OCI-M2 (cell line): ENCODE results near the gene TRIM2.
A peak's percentile ranks its signal among the peaks of the same experiment; 100 is the strongest.

ENCODE experiments used
- DNase-seq: peaks from one replicate; lab custom pipeline; 2025; ENCODE audit not compliant: unreplicated experiment; lab: John Stamatoyannopoulos, UW

Gene TRIM2

DNA sequence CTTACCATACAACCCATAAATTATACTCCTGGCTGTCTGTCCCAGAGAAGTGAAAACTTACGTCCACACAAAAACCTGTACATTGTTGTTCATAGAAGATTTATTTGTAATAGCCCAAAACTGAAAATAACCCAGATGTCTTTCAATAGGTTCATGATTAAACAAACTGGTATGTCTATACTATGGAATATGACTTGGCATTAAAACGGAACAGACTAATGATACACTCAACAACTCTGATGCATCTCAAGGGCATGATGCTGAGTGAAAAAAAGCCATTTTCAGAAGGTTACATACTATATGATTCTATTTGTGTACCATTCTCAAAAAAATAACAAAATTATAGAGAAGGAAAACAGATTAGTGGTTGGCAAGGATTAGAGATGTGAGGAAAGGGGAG is 128.7 kb downstream of the TRIM2 start:
- no peak for DNase-seq

DNA sequence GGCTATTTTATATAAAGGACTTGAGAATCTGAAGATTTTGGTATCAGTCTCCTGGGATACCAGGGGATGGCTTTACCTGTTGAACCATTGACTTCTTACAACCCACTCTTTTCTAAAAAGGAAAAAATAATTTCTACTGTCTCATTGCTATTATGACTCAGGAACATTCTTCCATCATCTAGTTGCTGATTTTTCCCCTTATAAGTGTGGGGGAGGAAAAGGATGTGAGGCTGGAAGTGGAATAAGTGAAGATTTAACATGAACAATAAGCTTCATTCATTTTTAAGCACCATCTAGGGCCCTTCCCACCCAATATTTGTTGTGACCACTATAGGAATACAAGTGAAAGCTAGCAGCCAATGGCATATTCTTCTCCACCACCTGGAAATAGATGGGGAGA is 129.6 kb downstream of the TRIM2 start:
- no peak for DNase-seq

DNA sequence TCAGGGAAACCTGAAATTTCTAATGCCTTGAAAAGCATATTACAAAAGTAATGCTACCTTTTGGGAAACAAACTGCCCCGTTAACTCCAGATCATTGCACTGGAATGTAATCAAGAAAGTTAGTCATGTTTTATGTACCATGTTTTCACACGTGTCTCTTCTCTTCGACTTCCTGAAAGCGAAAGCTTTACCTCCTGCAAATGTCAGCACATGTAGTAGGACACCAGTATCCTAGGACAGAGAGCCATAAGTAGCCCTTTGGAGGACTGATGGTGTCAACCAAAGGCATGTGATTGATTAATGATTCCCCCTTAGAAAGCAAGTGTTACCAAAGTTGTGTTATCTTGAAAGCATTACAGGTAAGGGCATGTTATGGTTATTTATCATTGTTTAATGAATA is 131.4 kb downstream of the TRIM2 start:
- DNase-seq, result no peak

DNA sequence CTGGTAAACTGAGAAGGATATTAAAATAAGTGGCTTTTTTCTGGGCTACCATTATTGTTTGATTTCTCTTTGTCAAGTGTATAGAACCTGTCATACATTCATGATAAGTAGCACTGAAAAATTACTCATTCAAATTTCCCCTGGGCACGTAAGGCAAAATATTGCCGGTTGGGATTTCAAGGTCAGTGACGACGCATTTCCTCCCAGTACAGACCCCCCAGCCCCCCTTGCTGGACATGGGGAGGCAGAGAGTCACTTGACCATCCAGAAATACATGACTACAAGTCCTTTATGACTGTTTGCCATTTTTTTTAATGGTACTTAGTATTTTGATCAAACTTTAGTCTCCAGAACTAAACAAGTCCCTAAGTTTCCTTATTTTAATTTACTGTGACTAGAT is 133.4 kb downstream of the TRIM2 start:
- no peak for DNase-seq

DNA sequence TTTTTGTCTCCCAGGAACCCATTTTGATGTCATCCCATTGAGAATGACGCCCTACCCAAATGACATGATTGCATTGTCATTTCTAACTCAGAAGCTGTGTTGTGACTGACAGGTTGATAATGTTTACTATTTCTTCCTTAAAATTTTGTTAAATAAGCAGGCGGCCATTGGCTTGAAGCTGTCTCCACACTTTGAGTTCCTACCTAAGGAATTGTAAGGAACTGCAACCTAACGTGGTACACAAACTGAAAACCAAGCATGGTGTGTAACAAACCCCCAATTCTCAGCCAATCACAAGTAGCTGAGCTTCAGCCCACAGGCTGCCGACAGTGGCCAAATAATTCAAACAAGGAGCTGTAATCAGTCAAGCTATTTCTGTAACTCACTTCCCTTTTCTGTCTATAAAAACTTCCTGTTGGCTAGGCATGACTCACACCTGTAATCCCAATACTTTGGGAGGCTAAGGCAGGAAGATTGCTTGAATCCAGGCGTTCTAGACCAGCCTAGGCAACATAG is 137.4 kb downstream of the TRIM2 start:
- no peak for DNase-seq

DNA sequence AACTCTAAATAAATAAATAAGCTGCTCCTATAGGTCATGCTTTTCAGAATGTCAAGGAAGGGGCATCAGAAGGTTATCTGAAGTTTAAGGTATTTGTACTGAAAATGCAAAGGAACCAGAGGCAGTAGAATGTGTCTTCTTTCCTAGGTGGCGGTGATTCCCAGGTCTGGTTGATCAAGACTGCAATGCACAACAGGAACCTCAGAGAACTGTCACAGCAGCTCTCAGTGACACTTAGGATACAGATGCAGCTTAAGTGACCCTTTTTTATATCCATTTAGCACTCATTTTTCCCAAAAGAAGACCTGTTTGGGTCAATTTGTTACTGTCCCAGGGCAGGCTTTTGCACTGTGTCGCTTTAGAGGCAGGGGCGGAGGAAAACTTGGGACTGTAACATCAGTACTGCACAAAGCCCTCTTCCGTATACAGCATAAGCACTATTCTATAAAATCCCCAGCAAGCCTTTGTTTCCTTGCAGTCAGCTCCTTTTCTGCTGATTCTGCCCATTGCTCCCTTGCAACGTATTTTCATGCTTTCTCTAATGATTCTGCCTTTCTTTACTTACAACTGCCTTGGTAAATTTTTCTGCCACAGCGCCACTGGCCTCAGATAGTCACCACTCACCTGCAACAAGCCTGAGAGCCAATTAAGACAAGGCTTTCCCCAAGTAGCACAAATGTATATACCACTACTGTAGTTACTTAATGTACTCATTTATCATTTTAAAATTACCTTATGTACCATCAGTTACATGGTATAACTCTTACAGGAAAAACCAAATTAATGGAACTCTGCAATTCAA is 138.7 kb downstream of the TRIM2 start:
- no peak for DNase-seq

DNA sequence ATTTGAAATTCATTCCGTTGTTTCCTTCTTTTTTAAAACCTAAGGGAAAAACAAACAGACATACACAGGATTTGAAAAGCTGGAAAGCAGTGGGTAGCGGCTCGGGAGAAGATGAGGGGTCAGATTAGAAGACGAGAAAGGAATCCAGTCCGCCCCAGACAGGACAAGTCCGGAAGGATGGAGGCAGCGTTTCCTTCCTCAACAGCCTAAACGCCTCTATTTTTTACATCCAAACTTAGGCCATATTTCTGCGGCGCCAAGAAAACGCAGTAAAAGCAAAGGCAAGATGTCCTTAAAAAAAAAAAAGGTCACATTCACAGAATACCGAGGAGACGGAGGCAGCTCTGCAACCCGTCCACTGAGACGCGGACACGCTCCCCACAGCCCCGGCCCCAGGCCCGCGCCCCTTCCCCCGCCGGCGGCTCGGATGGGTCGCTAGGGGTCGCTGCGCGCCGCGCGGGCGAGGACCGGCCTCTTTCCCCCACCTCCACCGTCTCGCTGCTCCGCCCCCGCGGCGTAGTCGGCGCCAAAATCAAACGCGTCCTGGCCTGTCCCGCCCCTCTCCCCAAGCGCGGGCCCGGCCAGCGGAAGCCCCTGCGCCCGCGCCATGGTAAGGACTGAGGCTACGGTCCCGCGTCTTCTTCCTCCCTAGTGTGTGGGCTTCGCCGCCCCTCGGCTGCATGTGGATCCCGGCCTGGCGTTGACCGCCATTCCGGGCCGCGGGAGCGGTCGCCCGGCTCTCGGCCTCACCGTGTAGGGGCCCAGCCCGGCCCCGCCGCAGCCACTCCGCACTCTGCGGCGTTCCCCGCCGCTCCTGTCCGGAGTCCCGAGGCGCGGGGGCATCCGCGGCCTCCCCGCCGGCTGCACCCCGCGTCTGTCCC is 140.1 kb downstream of the TRIM2 start, which contains the start of gene MND1:
Gene MND1 (plus strand): TSS at position 558 of the 881 bp plus-strand sequence. CDS start 50 bp downstream, at position 608.
- DNase-seq, result peak; percentile 33

DNA sequence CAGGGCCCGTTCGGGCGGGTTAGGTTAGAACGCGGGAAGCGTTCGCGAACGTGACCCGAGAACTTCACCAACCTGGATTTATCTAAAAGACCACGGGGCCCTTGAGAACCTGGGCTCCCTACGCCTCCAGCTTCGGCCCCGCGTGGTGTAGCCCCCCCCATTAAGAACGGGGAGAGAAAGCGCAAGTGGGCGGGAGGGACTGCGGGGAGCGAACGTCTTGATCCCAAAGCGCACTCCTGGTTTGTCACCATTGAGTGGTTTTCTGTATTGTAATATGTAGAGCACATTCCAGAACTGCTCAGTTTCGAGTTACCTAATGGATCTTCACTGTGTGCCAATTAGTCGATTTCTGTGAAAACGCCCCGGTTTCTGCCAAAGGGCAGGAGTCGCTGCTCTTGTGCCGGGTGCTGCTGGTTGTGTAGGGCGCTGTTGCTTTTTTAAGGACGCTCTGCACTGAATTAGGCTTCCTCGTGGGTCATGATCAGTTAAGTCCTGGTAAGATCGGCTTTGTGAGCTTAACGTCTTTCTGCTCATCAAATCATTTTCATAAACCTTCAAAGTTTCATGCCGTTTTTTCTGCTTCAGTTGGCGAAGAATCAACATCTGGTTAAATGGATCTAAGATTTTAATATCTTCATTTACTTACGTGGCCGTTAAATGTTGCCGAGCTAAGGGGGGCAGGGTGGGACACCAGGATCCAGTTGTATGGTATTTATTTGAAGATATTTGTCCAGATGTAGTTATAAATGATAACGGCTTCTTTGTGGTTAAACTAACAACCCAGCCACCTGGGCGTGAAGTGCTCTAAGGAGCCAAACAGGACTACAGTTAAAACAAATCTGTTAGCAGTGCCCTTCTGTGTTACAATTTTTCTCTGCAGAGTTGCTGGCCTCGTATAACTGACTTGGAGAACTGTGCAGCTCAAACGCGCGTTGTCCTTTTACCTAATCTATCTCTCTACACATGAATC is 141.1 kb downstream of the TRIM2 start:
- DNase-seq, result no peak

DNA sequence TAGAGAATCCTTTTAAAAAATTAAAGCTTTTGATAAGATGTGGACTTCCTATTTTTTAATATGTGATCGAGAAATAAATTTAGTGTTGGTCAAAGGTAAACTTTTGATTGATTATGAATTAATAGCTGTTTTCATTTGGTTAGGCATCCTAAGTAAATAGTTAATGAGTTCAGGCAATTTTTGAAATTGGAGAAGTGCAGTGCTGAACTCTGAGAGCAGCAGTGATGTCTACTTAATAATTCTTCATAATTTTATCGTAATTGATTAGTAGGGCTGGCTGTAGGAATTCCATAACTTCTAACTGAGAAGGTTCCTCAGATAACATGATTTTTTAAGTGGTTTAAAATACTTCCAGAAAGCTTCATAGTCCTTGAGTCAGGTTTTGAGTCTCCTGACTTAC is 141.8 kb downstream of the TRIM2 start:
- no peak for DNase-seq

DNA sequence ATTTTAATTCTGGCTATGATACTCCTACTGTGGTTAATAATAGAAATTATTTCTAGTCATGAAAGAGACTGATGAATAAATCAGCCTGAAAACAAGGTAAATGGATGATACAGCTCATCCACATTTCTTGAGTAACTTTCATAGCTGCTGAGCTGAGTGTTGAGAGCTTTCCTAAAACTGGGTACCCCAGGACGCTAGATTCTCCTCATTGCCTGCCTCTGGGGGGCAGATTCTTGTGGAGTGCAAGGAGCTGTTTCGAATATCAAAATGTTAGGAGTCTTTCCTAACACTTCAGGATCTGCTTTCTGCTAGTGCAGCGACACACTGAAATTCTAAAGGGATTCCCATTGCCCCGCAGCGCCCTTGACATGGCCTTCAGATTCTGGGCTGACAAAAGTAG is 142.3 kb downstream of the TRIM2 start:
- no peak for DNase-seq

DNA sequence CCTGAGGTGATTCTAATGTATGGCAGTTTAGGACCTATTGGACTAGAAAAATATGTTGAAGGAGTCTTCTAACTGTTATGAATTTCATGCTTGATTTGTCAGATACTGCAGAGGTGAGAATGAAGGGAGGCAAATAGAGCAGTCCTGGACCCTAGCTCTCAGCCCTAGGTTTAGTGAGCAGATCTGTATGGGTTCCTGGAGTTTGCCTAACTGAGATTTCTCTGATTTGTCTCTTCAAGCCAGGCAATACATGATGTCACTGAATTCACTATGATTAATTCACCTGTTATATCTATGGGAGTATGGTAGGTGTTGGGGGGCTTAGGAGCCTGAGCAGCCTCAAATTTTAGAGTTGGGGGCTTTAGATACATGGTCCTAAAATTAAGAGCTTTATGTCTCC is 142.9 kb downstream of the TRIM2 start:
- DNase-seq, result no peak

DNA sequence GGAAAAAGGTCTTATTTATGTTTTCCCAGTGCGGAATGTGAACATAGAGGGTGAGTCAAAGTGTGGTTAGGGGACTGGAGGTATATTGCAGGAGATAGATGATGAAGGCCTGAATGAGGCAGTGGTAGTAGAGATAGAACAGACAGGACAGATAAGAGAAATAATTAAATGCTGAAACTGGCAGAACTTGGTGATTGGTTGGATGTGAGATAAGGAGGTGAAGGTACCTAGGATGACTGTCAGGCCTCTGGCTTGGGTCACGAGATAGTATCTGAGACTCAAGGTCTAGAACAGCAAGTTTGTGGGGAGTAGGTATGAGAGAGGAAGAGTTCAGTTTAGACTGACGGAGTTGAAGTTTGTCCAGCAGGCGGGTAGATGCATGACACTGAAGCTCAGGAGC is 143.8 kb downstream of the TRIM2 start:
- no peak for DNase-seq

DNA sequence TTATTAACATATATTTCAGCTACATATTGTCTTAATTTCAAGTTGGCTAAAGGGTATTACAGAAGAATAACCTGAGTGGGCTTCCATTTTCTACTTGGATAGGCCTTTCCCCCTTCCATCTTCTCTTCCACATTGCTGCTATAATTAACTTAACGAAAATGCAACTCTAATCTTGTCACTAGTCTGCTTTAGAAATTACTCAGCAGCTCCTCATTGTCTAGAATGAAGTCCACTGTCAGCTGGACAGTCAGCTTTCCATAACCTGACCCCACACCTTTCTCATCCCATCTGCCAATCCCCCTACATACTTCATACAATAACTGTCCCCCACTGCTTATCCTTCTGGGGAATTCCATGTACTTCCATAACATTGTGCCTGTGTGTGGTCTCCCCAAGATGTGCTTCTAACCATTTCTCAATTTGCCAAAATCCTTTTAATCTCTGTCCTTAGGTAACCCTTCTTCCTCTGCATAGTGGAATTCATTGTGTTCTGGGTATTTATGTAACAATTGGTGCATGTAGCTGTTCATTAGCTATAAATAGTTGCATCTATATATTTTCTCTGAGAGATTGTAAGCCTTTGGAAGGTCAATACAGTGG is 145.1 kb downstream of the TRIM2 start:
- DNase-seq, result no peak

DNA sequence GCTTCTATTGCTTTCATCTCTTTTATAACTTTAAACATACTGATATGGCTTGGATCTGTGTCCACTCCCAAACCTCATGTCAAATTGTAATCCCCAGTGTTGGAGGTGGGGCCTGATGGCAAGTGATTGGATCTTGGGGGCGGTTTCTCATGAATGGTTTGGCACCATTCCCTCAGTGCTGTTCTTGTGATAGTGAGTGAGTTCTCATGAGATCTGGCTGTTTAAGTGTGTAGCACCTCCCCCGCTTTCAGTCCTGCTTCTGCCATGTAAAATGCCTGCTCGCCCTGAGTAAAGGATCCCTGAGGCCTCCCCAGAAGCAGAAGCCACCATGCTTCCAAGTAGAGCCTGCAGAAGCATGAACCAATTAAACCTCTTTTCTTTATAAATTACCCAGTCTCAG is 157.9 kb downstream of the TRIM2 start:
- no peak for DNase-seq

DNA sequence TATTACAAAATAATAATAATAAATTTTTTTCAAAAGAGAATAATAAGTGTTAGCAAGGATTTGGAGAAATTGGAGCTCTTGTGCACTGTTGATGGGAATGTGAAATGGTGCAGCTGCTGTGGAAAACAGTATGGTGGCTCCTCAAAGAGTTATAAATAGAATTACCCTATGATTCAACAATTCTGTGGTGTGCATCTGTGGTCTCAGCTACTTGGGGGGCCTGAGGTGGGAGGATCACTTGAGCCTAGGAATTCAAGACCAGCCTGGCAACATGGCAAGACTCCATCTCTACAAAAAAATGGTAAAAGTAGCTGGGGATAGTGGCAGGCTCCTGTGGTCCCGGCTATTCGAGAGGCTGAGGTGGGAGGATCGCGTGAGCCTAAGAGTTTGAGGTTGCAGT is 159.8 kb downstream of the TRIM2 start:
- DNase-seq, result no peak

DNA sequence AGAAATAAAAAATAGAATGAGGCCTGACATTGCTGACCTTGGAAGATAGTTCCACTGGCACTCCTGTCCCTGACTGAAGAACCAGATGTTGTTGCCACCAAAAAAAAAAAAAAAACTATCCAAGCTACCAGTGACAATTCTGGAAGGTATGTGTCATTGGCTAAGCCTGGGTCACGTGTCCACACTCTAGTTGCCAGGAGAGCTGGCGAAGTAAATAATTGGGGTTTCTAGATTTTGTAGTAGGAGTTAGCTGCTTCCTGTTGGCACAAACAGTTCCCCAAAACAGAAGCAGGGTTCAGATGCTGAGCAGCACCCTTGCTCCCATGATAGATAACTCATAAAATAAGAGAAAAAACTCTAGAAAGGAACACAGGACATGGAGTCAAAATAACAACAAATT is 160.8 kb downstream of the TRIM2 start:
- no peak for DNase-seq

DNA sequence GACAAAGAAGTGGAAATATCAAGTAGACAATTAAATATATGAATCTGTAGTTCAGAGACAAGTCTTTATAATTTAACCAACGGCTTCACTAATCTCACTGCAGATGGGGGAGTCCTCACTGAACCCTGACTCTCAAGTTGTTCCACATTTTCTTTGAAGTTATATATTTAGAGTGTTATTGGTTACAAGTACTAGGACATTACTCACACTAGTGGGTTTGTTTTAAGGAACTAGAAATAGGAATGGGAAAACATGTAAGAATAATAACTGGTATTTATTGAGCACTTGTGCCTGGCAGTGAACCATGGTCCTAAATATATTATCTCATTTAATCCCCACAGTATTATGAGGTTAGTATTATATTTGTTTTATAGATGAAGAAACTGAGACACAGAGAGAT is 162.2 kb downstream of the TRIM2 start:
- DNase-seq, result no peak

DNA sequence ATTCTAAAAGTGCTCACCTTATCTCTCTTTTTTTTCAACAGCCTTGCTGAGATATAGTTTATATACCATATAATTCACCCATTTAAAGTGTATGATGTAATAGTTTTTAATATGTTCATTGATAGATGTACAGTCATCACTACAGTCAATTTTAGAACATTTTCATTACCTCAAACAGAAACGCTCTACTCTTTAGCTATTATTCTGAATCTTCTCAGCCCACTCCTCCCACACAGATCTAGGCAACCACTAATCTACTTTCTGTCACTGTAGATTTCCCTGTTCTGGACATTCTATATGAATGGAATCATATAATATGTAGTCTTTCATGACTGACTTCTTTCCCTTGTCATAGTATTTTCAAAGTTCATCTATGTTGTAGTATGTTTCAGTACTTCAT is 162.8 kb downstream of the TRIM2 start:
- DNase-seq, result no peak

DNA sequence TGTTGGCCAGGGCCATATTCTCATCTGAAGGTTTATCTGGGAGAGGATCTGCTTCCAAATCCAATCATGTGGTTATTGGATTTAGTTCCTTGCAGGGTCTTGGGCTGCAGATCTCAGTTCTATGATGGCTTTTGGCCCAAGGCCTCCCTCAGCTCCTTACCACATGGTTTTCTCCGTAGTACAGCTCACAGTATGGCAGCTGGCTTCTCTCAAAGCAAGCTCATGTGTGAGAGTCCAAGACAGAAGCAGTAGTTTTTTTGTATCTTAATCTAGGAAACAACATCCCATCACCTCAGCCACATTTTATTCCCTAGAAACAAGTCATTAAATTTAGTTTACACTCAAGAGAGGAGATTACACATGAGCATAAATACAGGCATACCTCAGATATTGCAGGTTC is 164.8 kb downstream of the TRIM2 start:
- DNase-seq, result no peak

DNA sequence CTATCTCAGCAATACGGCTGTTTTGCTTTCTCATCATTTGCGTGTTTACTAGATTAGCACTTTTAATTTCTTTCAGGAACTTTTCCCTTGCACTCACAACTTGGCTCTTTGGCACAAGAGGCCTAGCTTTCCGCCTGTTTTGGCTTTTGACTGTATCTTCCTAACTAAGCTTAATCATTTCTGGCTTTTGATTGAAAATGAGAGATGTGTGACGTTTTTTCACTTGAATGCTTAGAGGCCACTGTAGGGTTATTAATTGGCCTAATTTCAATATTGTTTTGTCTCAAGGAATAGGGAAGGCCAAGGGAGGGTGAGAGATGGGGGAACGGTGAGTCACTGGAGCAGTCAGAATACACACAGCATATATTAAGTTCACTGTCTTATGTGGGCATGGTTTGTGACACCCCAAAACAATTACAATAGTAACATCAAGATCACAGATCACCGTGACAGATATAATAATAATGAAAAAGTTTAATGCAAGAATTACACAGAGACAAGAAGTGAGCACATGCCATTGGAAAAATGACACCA is 167.5 kb downstream of the TRIM2 start:
- DNase-seq, result no peak
